ENCODE data around the gene MAP3K15. TPM values are rescaled to one million over a fixed set of nuclear protein-coding genes. Genes with fewer than 3 reads are reported as not detected.

MAP3K15 gene
- total RNA-seq, 1 experiment from 2014 or later = 1.2 TPM

DNA sequence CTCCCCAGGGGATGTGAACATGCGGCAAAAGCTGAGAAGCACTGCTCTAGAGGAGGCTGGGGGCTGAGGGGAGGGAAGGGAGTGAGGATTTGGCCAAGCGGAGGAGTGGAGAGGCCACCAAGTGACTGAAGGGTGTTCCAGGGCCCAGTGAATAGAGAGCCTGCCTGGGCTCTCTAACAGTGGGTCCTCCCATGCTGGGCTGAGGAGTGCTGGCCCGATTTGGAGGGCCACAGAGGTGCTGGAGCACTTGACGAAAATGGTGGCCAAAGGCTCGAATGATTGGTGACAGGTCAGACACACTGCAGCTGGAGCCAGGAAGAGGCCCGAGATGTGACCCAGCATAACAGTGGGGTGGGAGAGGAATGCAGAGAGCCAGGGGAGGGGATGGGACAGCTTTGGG lies 37.5 kb upstream of the MAP3K15 start:
- Histone ChIP-seq H3K4ac (ENCODE audit: low read depth, low read length) (no peak overlapping the region), H3K9ac (ENCODE audit: extremely low read depth, insufficient read length, low read length) (no peak overlapping the region), H3K27ac (ENCODE audit: insufficient read length, low read depth, low read length) (no peak overlapping the region), H3K79me1 (ENCODE audit: insufficient read depth, low read depth, low read length, poor library complexity, severe bottlenecking) (no peaks in the 10 kb centered on the region), H3K79me2 (ENCODE audit: insufficient read depth, low read length) (no peaks in the 10 kb centered on the region), H3K14ac (ENCODE audit: insufficient read depth, low read length) (no peak overlapping the region), H3K4me1 (ENCODE audit: insufficient read depth, low read length) (no peaks in the 10 kb centered on the region), H2BK20ac (ENCODE audit: low read depth, low read length, poor library complexity, severe bottlenecking) (no peak overlapping the region), H3K18ac (ENCODE audit: insufficient read length, low read depth, low read length) (no peak overlapping the region), H3T11ph (ENCODE audit: low read length) (no peak overlapping the region), H4K20me1 (ENCODE audit: control insufficient read depth, insufficient read depth, insufficient read length) (no peaks in the 10 kb centered on the region), H3K23ac (ENCODE audit: insufficient read length, low read depth, low read length) (no peak overlapping the region), H3K9me3 (ENCODE audit: control insufficient read depth, low read depth, low read length) (peaks cover 58% of the 10 kb centered on the region), H2AK5ac (ENCODE audit: insufficient read length, low read length) (no peak overlapping the region), H2BK120ac (ENCODE audit: low read depth, low read length, poor library complexity, severe bottlenecking) (no peak overlapping the region), H3K56ac (ENCODE audit: insufficient read length, low read depth, low read length) (no peak overlapping the region), H4K8ac (replicated peaks; ENCODE audit: insufficient read length, low read depth, low read length) (no peak overlapping the region), H3K4me2 (ENCODE audit: insufficient read depth, insufficient read length, low read length) (no peak overlapping the region), H2AFZ (ENCODE audit: low read length) (no peak overlapping the region), H2BK15ac (ENCODE audit: low read depth, low read length) (no peak overlapping the region), H4K5ac (ENCODE audit: insufficient read length, low read depth, low read length) (no peak overlapping the region), H4K91ac (ENCODE audit: insufficient read length, low read depth, low read length) (no peak overlapping the region), H3K27me3 (ENCODE audit: insufficient read depth, low read length) (no peaks in the 10 kb centered on the region), H3K23me2 (ENCODE audit: insufficient read length, low read depth, low read length, poor library complexity, severe bottlenecking) (no peaks in the 10 kb centered on the region), H2BK12ac (ENCODE audit: insufficient read length, low read depth, low read length) (no peak overlapping the region), H2BK5ac (ENCODE audit: insufficient read length, low read length) (no peak overlapping the region)
- no peaks in the 10 kb centered on the region for H3K4me1 Mint-ChIP-seq
- no peak overlapping the region; a peak in 1 of 7 replicates for H3K27ac Mint-ChIP-seq
- no peak overlapping the region for H3K4me3 Mint-ChIP-seq
- H3K36me3 Mint-ChIP-seq (ENCODE audit: insufficient read depth in 1 of 3, low read depth in 3 of 3) = peaks cover 0 to 5% (median 2%) of the 10 kb centered on the region in 3 experiments; a peak in 3 of 7 replicates
- TF ChIP-seq, protein P1, sequence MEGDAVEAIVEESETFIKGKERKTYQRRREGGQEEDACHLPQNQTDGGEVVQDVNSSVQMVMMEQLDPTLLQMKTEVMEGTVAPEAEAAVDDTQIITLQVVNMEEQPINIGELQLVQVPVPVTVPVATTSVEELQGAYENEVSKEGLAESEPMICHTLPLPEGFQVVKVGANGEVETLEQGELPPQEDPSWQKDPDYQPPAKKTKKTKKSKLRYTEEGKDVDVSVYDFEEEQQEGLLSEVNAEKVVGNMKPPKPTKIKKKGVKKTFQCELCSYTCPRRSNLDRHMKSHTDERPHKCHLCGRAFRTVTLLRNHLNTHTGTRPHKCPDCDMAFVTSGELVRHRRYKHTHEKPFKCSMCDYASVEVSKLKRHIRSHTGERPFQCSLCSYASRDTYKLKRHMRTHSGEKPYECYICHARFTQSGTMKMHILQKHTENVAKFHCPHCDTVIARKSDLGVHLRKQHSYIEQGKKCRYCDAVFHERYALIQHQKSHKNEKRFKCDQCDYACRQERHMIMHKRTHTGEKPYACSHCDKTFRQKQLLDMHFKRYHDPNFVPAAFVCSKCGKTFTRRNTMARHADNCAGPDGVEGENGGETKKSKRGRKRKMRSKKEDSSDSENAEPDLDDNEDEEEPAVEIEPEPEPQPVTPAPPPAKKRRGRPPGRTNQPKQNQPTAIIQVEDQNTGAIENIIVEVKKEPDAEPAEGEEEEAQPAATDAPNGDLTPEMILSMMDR (conservative IDR thresholded peaks at IDR 0.05) = no peak
- no peaks in the 10 kb centered on the region for H3K27me3 Mint-ChIP-seq (ENCODE audit: low read depth)
- DNase-seq = no peak
- WGBS (ENCODE audit: extremely low coverage, insufficient read length, low lambda C conversion rate) = no CpG with 5 or more reads among the region's 6 CpGs
- peaks cover 67 to 71% of the 10 kb centered on the region in 2 experiments for H3K9me3 Mint-ChIP-seq
